ENCODE results near the gene CDADC1.

Gene CDADC1

GRCh38 chr13:49220856-49221589 lies 26.7 kb upstream of the CDADC1 start:
- Mint-ChIP-seq H3K9me3 (no peaks in the 10 kb centered on the region), H3K36me3 (ENCODE audit: low read depth) (no peaks in the 10 kb centered on the region), H3K4me1 (ENCODE audit: low read depth) (peaks cover 7% of the 10 kb centered on the region), H3K4me3 (peak overlapping the region; percentile 68), H3K27ac (no peak overlapping the region), H3K27me3 (ENCODE audit: low read depth) (peaks cover 79% of the 10 kb centered on the region)

GRCh38 chr13:49221590-49221965 lies 26.1 kb upstream of the CDADC1 start:
- peaks cover 3% of the 10 kb centered on the region for H3K4me1 Mint-ChIP-seq (ENCODE audit: low read depth)
- H3K27me3 Mint-ChIP-seq (ENCODE audit: low read depth), result peaks cover 79% of the 10 kb centered on the region
- no peaks in the 10 kb centered on the region for H3K36me3 Mint-ChIP-seq (ENCODE audit: low read depth)
- H3K27ac Mint-ChIP-seq, result no peak overlapping the region
- H3K4me3 Mint-ChIP-seq, result no peak overlapping the region
- no peaks in the 10 kb centered on the region for H3K9me3 Mint-ChIP-seq

GRCh38 chr13:49225223-49226042 lies 22.3 kb upstream of the CDADC1 start:
- Mint-ChIP-seq H3K27me3 (ENCODE audit: low read depth) (peaks cover 56% of the 10 kb centered on the region), H3K4me1 (ENCODE audit: low read depth) (no peaks in the 10 kb centered on the region), H3K27ac (no peak overlapping the region), H3K36me3 (ENCODE audit: low read depth) (no peaks in the 10 kb centered on the region), H3K4me3 (no peak overlapping the region), H3K9me3 (no peaks in the 10 kb centered on the region)

DNA sequence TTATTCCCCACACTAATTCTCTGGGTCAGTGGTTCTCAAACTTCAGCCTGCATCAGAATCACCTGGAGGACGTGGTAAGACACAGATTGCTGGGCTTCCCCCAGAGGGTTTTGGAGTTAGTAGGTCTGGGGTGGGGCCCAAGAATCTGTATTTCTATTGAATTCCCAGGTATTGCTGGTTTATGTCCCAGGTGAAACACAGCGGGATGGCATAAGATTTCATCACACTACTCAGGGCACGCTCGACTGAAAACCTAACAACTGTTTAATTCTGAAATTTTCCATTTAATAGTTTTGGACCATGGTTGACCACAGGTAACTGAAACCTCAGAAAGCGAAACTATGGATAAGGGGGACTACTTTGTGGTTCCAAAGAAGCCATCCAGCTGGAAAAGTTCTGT lies 21.1 kb upstream of the CDADC1 start:
- no peak overlapping the region for H3K4me3 Mint-ChIP-seq
- H3K4me1 Mint-ChIP-seq (ENCODE audit: low read depth), result no peaks in the 10 kb centered on the region
- no peaks in the 10 kb centered on the region for H3K36me3 Mint-ChIP-seq (ENCODE audit: low read depth)
- no peak overlapping the region for H3K27ac Mint-ChIP-seq
- no peaks in the 10 kb centered on the region for H3K9me3 Mint-ChIP-seq
- peaks cover 50% of the 10 kb centered on the region for H3K27me3 Mint-ChIP-seq (ENCODE audit: low read depth)

DNA sequence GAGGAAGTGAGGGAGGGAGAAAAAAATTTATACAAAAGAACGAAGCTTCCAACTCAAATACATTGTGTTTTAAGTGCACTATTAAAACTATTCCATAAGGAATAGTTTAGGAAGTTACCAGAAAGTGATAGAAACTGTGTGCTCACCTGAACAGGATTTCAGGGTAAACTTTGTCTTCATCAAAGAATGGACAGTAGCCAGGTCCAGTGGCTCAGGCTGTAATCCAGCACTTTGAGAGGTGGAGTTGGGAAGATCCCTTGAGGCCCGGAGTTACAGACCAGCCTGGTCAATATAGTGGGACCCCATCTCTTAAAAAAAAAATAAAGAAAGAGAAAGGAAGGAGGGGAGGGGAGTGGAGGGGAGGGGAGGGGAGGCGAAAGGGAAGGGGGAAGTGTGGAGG lies 13.0 kb upstream of the CDADC1 start:
- Mint-ChIP-seq H3K27ac (no peak overlapping the region), H3K4me1 (ENCODE audit: low read depth) (no peaks in the 10 kb centered on the region), H3K4me3 (no peak overlapping the region), H3K27me3 (ENCODE audit: low read depth) (peaks cover 27% of the 10 kb centered on the region), H3K36me3 (ENCODE audit: low read depth) (no peaks in the 10 kb centered on the region), H3K9me3 (no peaks in the 10 kb centered on the region)

GRCh38 chr13:49235856-49236431 lies 11.8 kb upstream of the CDADC1 start:
- Mint-ChIP-seq H3K4me3 (no peak overlapping the region), H3K9me3 (no peaks in the 10 kb centered on the region), H3K27ac (no peak overlapping the region), H3K4me1 (ENCODE audit: low read depth) (no peaks in the 10 kb centered on the region), H3K27me3 (ENCODE audit: low read depth) (peaks cover 27% of the 10 kb centered on the region), H3K36me3 (ENCODE audit: low read depth) (no peaks in the 10 kb centered on the region)

GRCh38 chr13:49238621-49239020 lies 9.1 kb upstream of the CDADC1 start:
- peaks cover 24% of the 10 kb centered on the region for H3K27me3 Mint-ChIP-seq (ENCODE audit: low read depth)
- H3K9me3 Mint-ChIP-seq, result no peaks in the 10 kb centered on the region
- no peaks in the 10 kb centered on the region for H3K36me3 Mint-ChIP-seq (ENCODE audit: low read depth)
- H3K4me3 Mint-ChIP-seq, result no peak overlapping the region
- H3K27ac Mint-ChIP-seq, result no peak overlapping the region
- H3K4me1 Mint-ChIP-seq (ENCODE audit: low read depth), result no peaks in the 10 kb centered on the region

DNA sequence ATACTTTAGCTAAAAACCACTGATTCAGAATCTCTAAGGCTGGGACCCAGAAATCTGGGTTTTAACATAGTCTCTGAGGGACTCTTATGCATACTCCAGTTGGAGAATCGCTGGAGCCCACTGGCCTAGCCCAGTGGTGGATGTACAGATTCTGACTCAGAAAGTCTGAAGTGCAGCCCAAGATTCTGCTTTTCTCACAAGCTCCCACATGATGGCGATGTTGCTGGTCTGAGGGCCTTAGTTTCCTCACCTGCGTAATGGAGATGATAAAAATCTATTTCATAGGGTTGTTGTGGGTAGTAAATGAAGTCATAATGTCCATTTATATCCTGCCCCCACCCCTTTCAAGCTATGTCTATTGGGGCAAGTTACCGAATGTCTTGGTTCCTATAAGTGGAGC lies 7.7 kb upstream of the CDADC1 start:
- peaks cover 29% of the 10 kb centered on the region for H3K27me3 Mint-ChIP-seq (ENCODE audit: low read depth)
- no peaks in the 10 kb centered on the region for H3K9me3 Mint-ChIP-seq
- no peak overlapping the region for H3K27ac Mint-ChIP-seq
- no peak overlapping the region for H3K4me3 Mint-ChIP-seq
- H3K36me3 Mint-ChIP-seq (ENCODE audit: low read depth), result no peaks in the 10 kb centered on the region
- H3K4me1 Mint-ChIP-seq (ENCODE audit: low read depth), result no peaks in the 10 kb centered on the region

GRCh38 chr13:49241296-49241695 lies 6.4 kb upstream of the CDADC1 start:
- no peaks in the 10 kb centered on the region for H3K9me3 Mint-ChIP-seq
- no peaks in the 10 kb centered on the region for H3K36me3 Mint-ChIP-seq (ENCODE audit: low read depth)
- no peaks in the 10 kb centered on the region for H3K4me1 Mint-ChIP-seq (ENCODE audit: low read depth)
- H3K27ac Mint-ChIP-seq, result no peak overlapping the region
- peaks cover 26% of the 10 kb centered on the region for H3K27me3 Mint-ChIP-seq (ENCODE audit: low read depth)
- H3K4me3 Mint-ChIP-seq, result no peak overlapping the region

GRCh38 chr13:49245101-49245500 lies 2.6 kb upstream of the CDADC1 start:
- Mint-ChIP-seq H3K4me1 (ENCODE audit: low read depth) (peaks cover 22% of the 10 kb centered on the region), H3K27ac (no peak overlapping the region), H3K27me3 (ENCODE audit: low read depth) (peaks cover 21% of the 10 kb centered on the region), H3K9me3 (no peaks in the 10 kb centered on the region), H3K36me3 (ENCODE audit: low read depth) (peaks cover 5% of the 10 kb centered on the region), H3K4me3 (no peak overlapping the region)

DNA sequence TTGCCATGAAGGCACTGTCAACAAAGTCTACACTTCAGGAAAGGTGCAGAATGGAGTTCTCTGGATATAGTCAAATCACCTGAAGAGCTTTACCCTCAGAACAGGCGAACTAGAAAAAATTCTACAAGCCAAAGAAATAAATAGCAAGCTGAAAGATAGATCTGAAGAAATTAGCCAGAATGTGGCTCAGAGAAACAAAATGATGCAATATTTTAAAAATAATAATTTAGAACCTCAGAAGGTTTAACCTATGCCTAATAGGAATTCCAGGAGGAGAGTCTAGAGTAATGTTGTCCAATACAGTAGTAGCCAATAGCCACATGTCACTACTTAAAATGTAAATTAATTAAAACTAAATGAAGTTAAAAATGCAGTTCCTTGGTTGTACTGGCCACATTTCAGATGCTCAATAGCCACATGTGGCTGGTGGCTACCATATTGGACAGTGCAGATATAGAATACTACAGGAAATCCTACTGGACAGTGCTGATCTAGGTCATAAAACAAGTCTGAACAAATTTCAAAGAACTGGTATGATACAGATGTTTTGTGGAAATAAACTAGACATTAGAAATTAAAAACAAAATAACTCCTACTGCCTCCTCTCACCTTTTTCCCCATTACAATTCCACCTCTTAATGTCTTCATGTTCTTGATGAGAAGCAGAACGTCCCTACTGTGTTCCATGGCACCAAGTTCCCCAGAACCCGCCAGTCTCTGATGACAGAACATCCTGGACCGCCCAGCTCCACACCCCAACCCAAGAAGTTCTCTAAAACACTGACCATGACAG lies 679 bp upstream of the CDADC1 start:
- H3K36me3 Mint-ChIP-seq (ENCODE audit: low read depth), result peaks cover 8% of the 10 kb centered on the region
- peaks cover 21% of the 10 kb centered on the region for H3K27me3 Mint-ChIP-seq (ENCODE audit: low read depth)
- no peaks in the 10 kb centered on the region for H3K9me3 Mint-ChIP-seq
- peak overlapping the region; percentile 99 for H3K4me3 Mint-ChIP-seq
- H3K27ac Mint-ChIP-seq, result peak overlapping the region; percentile 98
- H3K4me1 Mint-ChIP-seq (ENCODE audit: low read depth), result peaks cover 28% of the 10 kb centered on the region

DNA sequence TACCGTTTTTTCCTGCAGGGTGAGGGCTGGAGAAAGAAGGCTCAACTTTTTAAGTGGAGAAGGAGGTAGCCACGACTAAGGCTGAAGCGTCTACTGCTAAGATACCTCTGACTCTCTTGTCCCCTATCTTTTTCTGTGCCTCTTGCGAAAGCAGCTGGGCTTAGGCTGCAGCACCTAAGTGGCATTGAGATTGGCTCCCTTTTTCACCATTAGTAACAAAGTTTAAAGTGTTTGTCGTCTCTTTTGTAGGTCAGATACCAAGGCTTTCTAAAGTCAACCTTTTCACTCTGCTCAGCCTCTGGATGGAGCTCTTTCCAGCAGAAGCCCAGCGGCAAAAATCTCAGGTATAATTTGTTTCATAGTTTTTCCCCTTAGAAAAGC lies 887 bp downstream of the CDADC1 start:
- peaks cover 35% of the 10 kb centered on the region for H3K4me1 Mint-ChIP-seq (ENCODE audit: low read depth)
- H3K9me3 Mint-ChIP-seq, result no peaks in the 10 kb centered on the region
- H3K27me3 Mint-ChIP-seq (ENCODE audit: low read depth), result peaks cover 15% of the 10 kb centered on the region
- H3K27ac Mint-ChIP-seq, result peak overlapping the region; percentile 98
- H3K36me3 Mint-ChIP-seq (ENCODE audit: low read depth), result peaks cover 13% of the 10 kb centered on the region
- peak overlapping the region; percentile 99 for H3K4me3 Mint-ChIP-seq

GRCh38 chr13:49251326-49251725 lies 3.6 kb downstream of the CDADC1 start:
- Mint-ChIP-seq H3K27ac (no peak overlapping the region), H3K4me3 (no peak overlapping the region), H3K4me1 (ENCODE audit: low read depth) (peaks cover 53% of the 10 kb centered on the region), H3K36me3 (ENCODE audit: low read depth) (peaks cover 29% of the 10 kb centered on the region), H3K27me3 (ENCODE audit: low read depth) (no peaks in the 10 kb centered on the region), H3K9me3 (no peaks in the 10 kb centered on the region)

DNA sequence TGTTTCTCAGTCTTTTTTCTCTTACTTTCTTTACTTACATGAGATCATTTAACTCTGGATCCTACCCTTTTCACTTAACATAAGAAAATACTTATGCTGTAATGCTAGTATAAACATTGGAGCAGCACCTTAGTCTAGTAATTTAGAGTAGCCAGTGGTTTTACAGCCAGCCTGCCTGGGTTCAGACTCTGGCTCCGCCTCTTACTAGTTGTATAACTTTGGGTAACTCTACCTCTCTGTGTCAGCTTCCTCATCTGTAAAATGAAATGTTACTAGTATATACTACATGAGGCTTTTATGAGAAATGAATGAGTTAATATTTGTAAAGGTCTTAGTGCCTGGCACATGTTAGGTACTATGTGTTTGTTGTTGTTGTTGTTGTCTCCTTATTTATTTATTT lies 5.6 kb downstream of the CDADC1 start:
- peaks cover 34% of the 10 kb centered on the region for H3K36me3 Mint-ChIP-seq (ENCODE audit: low read depth)
- no peaks in the 10 kb centered on the region for H3K27me3 Mint-ChIP-seq (ENCODE audit: low read depth)
- peaks cover 47% of the 10 kb centered on the region for H3K4me1 Mint-ChIP-seq (ENCODE audit: low read depth)
- peak overlapping the region; percentile 6 for H3K27ac Mint-ChIP-seq
- H3K4me3 Mint-ChIP-seq, result no peak overlapping the region
- H3K9me3 Mint-ChIP-seq, result no peaks in the 10 kb centered on the region

Data from T-helper 1 cell treated with Interleukin-12 subunit alpha and Interleukin-12 subunit beta and Interleukin-4 antibody, amounts not matched to agents 30 μg/mL and 1 μg/mL, for 36 hours (primary cell).